ENCODE measurements around the gene TMTC2.

TMTC2 gene

DNA sequence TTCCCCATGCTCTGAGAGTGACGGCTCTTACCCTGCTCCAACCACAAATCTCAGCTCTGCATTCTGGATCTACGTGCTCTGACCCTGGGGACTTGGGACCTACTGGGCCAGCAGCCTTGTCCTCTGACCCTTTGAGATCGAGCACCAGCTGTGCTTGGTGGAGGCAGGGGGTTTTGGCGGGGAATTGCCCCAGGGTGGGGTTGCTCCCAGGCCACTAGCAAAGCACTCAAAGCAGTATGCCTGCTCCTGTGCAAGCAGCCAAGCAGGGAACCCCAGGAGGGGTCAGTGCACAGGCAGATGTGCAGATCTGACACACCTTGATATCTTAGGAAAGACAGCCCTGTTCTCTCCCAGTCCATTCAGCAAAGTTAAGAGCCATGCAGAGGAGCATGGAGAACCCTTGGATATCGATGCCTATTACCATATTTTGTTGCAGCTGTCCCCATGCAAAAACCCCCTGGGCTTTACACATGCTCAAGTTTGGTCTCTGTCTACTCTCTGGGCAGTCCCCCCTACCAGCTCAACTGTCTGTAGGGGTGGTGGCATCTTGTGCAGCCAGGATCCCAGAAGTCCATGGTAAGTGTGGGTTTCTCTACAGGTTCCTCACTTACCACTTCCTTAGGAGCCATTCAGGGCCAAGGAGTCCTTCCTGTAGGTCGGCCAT lies 319.0 kb downstream of the TMTC2 start:
- DNase-seq (ENCODE audit: low spot score) = no peak
- FAIRE-seq = no peak

DNA sequence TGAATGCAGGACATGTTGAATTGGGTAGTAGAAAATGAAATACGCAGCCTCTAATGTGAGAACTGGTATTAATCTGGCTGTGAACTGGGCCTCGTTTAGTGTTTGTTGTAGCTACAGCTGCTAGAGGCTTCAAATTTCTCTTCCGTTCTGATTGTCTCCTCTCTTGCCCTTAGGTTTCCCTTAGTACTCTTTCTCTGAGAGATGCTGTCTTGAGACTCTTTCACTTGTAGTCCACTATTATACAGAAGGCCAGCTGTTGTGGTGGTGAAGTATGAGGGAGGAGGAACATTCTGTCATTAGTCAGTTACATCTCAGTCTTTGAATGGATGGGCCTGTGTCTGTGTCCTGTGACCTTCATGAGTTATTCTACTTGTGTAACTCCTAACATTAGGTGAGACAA lies 322.0 kb downstream of the TMTC2 start:
- FAIRE-seq (no peak), DNase-seq (ENCODE audit: low spot score) (no peak)

DNA sequence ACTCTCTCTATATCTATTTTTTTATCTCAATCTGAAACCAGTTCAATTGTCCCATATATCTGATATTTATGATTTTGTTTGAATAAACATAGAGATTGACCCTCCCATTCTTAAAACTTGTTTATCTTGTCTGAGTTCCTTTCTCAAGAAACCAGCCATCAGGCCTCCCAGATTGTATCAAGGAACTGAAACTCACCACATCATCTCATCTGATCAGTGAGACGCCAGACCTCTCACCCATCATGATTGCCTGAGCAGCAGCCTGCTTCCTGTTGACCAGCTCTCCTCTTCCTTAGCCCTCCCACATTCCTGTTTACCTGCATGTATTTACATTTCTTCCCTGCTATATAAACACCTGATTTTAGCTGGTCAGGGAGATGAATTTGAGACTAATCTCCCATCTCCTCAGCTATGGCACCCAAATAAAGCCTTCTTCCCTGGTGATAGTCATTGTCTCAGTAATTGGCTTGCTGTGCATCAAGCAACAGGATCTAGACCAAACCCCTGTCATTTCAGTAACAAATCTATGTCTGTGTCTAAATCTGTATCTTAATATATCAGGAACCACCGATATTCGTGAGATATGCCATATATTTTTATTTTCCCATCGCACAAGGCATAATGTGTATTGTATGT lies 323.6 kb downstream of the TMTC2 start:
- FAIRE-seq = no peak

DNA sequence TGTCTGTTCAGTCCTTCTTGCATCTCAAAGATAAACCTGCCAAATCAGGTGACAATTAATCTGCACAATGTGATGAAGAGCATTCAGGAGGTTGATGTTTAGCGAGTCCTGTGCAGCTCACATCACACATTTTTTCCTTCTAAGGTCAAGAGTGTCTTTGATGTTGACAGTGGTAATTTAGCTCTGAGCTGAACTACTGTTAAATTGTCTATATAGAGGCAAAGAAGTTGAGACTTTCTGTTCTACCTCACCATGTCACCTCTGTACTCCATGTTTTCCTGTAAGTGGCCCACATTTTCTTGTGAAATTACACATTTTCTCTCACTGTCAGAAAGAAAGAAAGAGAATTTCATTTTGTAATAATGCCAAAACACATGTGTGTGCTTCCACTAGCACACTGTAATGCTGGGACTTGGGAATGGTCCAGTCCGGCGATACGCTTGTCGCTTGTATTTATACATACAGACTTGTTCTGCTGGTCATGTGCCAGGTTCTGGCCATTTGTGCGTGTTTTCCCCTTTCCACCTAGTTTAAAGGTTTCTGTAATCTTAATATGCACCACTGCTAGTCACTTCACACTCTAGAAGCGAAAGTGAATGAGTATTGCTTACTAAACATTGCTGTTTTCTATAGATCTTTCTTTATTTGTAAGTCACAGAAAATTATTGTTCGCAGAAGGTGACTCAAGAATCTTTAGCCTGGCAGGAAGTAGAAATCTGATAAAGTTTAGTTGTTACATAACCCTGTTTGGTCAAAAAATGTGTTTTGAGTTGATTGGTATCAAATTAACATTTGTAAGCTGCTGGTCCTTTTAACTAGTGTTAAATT lies 328.9 kb downstream of the TMTC2 start:
- DNase-seq (ENCODE audit: low spot score) = peak; percentile 1
- no peak for FAIRE-seq

More for the DNA sequence above, 323.6 kb downstream of the TMTC2 start:
- DNase-seq (ENCODE audit: low spot score) = no peak

DNA sequence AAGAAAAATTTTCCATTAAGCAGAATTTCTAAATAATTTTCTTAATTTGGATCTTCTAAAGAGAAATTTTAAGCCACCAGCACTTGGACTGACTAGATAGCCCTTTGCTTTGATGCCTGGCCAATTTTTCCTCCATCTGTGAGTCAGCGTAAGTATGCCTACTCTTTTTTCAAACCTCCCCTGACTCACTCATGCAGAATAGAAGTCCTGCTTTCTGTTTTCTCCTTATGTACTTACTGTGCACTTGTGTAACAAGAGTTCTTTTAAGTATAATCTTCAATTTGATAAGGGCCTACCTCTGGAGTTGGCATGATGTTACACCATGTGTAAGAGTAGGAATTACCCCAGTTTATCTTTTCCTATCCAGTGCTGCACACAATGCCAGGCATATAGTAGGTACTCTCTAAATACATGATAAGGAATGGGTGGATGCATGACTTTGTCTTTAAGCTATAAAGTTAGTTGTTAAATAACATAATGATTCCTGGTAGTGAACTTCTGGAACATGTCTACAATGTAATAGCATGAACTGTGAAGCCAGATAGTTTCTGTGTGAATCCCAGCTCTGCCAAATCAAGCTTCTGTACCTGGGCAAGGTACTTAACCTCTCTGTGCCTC lies 329.6 kb downstream of the TMTC2 start:
- DNase-seq (ENCODE audit: low spot score) = peak; percentile 32
- FAIRE-seq = no peak

DNA sequence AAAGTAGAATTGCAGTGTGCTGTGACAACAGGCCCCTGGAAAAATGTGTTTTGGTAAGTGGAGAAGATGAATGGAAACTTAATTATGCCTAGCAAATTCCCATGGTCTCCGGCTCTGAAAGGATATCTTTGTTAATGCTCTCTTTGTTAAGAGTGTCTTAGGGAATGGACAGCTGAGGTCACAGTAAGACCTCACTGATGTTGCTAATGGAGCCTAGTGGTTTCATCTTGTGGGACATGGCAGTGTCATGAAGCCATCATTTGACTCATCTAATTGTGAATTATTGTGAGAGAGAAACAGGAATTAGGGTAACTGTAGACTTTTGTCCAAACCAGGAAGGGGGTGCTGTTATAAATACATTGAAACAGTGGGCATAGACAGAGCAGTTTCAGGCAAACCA lies 330.3 kb downstream of the TMTC2 start:
- DNase-seq (ENCODE audit: low spot score) = no peak
- FAIRE-seq = no peak

DNA sequence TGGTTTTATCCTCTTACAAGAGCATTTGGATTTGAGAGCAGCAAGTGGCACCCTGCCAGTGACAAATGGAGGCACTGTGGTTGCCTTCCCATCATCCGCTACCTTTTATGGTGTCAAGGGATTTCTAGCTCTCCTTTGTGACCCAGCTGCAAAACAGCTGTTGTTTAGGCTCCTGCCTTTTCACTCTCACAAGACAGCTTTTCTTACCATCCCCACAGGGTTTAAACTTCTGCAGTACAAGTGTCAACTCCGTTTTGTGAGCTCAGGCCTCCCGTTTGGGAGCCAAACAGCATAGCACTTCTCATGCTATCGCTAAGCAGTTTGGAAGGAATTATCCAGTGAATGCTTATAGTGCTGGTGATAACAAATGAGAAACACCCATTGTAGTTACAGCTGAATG lies 331.4 kb downstream of the TMTC2 start:
- no peak for DNase-seq (ENCODE audit: low spot score)
- no peak for FAIRE-seq

DNA sequence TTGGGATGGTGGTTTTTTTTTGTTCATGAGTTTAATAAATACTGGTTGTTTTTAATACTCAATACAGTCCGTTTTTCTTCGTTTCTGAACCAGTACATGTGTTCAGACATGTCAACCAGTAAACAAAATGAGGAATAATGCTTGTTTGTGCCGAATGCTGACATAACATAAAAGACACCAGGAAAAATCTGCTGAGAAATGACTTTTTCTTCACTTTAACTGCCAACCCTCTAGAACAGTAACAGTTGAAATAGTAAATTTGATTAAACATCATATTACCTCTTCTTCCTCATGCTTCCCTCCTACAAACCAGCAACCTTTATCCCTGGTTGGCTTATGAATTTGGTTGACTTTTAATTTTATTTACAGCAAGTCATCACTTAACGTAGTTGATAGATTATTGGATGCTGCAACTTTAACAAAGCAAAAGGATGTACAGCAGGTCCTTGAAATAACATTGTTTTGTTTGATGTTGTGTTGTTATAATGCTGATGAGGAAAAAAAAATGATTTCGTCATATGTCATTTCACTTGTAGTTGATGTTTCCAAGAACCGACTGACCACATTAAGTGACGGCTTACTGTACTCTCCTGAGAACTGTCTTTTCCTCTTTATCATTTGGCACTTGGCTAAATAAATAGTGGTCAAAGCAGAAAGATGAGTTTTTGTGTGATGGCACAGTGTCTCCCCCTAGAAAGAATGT lies 340.5 kb downstream of the TMTC2 start:
- DNase-seq (ENCODE audit: low spot score) (no peak), FAIRE-seq (no peak)

DNA sequence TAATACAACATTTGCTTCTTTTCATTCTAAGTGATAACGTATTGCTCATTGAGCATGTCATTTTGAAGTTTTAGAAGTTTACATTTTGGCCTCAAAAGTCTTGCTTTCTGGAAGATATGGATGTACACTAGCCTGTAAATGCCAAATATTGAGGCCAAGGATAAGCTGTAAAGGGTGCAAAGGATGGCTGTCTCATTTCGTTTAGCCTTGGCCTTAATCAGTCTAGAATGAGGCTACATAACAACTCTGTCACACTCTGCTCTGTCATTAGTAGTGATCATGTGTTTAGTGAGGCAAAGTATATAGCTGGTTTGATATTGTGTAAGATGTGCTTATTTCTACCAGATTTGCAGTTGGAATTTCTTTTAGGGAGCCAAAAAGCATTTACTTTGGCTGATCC lies 344.5 kb downstream of the TMTC2 start:
- DNase-seq (ENCODE audit: low spot score) (no peak), FAIRE-seq (no peak)

DNA sequence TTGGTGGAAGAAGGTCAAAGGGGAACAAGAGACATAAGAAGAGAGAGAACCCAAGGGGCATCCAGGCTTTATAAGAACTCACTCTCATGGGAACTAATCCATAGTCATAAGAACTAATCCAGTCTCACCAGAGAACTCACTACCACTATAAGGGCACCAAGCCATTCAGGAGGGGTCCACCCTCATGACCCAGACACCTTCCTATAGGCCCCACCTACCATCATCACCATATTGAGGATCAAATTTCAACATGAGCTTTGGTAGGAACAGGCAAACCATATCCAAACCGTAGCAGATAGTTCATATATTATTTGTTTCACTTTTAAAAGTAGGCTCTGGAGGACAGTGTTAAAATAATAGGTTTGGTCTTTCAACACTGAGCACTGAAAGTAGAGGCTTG lies 350.1 kb downstream of the TMTC2 start:
- no peak for FAIRE-seq
- no peak for DNase-seq (ENCODE audit: low spot score)

DNA sequence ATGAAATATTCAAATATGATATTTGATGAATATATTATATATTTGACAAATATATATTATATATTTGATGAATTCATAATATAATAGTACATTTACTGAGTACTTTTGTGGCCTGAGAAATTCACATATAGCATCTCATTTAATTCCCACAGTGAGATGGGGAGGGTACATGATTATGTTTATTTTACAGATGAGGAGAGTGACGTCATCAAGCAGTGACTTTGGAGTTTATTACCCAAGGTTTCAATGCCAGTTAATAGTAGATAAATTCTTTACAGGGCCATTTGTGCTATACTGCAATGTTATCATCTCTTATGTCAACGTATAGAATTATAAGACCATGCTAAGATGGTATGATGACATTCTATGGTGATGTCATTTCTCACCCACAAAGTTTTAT lies 352.7 kb downstream of the TMTC2 start:
- no peak for FAIRE-seq
- no peak for DNase-seq (ENCODE audit: low spot score)

DNA sequence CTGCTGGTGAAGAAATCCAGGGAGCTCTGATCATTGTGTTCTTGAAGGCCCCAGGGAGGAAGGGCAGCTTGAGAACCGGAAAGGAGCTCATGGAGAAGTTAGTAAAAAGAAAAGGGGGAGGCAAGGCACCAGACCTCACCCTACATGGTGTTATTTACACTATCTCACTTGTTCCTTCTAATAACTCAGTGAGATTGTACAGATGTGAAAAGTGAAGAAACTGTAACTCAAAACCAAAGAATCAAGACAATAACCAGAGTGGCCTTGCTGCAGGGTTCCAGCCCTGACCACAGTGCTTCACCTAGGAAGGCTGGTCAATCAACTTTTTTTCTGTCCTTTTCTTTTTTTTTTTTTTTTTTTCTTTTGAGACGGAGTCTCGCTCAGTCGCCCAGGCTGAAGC lies 353.6 kb downstream of the TMTC2 start:
- FAIRE-seq = no peak
- DNase-seq (ENCODE audit: low spot score) = no peak

DNA sequence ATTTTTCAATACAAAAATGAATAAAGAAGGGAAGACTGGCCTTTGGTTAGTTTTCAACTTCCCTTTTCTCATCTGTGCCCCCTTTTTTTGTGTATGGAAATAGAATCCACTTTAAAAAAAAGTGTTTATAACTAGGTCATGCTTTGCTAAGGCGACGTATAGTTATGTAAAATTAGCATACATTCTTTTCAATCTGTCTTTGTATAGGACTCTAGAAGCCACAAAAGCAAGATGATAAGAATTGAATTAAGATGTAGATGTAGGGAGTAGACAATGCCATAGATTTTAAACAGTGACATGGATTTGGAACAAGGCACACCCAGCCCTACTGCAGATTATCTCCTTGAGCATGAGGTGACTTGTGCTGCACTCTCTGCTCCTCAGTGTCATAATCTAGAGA lies 354.3 kb downstream of the TMTC2 start:
- DNase-seq (ENCODE audit: low spot score) (no peak), FAIRE-seq (no peak)

DNA sequence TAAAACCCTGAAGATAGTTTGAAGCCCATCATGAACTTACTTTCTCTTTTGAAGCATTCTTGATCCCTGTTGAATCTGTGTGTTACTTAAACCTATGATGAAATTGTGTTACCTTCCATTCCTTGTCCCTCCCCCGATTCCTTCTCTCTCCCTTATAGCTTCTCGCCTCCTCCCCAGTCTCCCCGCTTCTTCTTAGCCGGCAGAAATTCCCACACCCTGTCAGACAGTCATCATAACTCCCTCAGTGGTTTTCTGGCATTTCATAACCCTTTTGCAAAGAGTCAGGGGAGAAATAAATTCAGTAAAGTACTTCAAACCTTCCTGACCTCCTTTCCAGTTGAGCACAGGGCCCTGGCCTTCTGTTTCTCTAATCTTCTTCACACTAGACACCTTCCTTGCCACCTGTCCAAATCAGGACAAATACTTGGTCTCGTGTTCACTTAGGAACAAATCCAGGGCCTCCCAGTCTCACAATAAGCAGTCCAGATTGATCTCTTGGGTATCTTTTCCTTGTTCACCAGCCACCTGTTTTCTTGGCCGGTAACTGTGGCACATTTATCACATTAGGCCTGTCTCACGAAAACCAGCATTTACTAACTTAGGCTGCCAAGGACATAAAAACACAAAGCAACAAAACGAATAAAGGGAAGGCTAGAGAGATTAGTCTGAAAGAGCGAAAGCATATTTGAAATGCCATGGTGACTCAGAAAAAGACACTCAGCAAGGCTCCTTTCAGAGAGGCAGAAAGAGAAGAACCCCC lies 355.9 kb downstream of the TMTC2 start:
- FAIRE-seq (no peak), DNase-seq (ENCODE audit: low spot score) (no peak)

DNA sequence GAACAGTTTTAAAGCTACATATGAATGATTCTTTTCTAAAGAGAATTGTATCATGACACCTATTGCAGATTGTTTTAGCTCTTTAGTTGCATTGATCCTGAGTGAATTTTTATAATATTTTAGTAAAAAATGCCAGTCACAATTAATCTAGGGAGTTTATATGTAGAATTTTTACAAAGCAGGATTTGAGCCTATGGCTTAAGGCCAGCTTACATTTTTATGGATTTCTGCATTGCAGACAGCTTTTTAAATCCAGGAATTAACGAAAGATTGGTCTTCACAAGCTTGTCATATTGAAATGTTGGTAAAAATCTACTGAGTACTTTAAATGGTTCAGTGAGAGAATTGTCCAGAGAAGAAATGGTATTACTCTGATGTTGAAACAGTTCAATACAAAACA lies 358.0 kb downstream of the TMTC2 start:
- FAIRE-seq (no peak), DNase-seq (ENCODE audit: low spot score) (no peak)

DNA sequence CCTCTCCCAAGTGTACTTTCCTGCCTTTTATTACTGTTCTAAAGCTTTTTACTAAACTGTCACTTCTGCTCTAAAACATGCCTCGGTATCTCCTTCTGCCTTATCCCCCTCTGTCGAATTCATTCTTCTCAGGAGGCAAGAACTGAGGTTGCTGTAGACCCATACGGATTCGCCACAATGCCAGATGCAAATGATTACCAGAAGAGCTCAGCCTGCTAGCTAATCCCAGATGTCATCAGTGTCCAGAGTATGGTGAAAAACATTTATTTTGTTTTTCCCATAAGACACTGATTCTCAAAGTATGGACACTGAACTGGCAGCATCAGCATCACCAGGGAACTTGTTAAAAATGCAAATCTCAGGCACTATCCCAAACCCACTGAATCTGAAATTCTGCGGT lies 359.3 kb downstream of the TMTC2 start:
- DNase-seq (ENCODE audit: low spot score) (no peak), FAIRE-seq (no peak)

DNA sequence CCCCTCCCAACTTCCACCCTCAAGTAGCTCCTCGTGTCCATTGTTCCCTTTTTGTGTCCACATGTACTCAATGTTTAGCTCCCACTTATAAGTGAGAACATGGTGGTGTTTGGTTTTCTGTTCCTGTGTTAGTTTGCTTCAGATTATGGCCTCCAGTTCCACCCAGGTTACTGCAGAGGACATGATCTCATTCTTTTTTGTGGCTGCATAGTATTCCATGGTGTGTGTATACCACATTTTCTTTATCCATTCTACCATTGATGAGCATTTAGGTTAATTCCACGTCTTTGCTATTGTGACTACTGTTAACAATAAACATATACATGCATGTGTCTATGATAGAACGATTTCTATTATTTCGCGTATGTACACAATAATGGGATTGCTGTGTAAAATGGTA lies 362.6 kb downstream of the TMTC2 start:
- DNase-seq (ENCODE audit: low spot score) (no peak), FAIRE-seq (no peak)

DNA sequence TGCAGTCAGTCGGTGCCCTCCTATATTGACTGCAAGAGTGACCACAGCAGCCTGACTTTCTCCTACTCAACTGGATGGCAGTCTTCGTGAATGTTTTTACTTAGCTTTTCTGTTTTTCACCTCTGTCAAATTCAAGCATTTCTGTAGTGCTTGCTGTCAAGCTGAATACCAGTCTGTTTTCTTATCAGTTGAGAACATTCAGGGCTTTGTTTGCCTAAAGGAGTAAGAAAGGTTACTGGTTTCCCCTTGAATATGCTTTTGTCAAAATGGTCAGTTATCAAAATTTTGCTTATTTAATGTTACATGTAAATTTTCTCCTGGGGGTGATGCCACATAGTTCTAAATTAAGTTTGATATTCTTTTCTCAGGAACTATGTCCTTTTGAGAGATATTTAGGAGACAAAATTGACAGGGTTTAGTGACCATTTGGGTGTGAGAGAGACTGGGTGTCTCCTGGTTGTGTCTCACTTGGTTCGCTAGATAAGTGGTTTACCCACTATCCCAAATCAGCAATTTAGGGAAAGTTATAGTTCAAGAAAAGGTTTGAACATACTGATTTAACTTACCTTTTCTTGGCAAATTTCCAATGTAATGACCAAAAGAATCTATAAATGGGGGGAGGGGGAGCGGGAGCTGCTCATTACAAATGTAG lies 366.3 kb downstream of the TMTC2 start:
- no peak for DNase-seq (ENCODE audit: low spot score)
- no peak for FAIRE-seq

DNA sequence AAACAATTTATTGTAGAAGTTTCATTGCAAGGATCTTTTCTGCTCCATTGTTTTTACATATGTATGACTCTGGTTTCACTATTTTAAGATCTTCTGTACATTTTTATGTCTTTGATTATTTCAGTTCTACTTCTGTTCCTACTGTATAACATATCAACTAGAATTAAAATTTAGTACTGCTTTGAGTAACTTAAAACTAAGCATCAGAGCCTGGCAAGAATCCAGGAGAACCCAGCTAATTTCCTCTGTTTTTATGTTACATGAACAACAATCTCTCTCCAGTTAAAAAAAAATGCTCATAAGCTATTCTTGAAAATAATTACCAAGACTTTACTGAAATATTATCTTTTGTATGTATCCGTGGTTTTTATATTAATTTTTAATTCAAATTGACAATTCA lies 370.7 kb downstream of the TMTC2 start:
- no peak for DNase-seq (ENCODE audit: low spot score)
- FAIRE-seq = no peak

DNA sequence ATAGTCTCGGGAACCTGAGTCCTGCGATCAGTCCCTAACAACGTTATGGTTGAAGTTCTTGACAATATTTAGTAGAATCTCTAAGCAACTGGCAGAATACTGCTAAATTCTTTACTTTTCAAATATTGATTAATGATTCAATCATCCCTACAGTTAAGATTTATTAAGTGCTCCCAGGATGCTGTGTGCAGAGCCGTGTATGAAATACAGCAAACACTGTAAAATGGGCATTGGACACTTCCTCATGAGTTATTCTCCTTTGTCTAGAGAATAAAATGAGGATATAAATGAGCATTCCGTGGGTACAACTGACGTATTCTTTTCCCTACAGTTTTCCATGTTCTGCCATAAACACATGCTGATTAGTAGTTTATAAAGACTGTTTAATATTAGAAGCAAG lies 372.4 kb downstream of the TMTC2 start:
- FAIRE-seq (no peak), DNase-seq (ENCODE audit: low spot score) (no peak)
